ENCODE measurements around the gene REV3L.
"Not testable (repeated sequence)": the region's sequence is repeated elsewhere in the genome, so short reads cannot be mapped to it uniquely, and the experiment has no call there.

Gene REV3L

DNA sequence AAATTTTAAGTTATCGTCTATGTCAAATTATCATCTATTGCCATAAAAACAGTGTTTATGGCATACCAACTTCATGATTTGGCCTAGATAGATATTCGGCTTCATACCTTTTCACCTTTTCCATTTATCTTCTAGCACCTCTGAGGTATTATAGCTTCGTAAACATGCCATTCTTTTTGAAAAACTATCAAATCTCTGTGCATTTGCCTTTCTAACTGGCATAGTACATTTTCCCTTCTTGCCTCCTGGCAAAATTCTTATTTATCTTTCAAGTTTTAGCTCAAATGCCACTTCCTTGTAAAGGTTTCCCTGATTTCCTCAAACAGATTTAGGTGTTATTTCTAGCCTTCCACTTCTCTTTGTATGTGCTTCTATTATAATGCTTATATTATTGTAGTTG, 7.0 kb upstream of the REV3L start:
- no peak for FAIRE-seq

DNA sequence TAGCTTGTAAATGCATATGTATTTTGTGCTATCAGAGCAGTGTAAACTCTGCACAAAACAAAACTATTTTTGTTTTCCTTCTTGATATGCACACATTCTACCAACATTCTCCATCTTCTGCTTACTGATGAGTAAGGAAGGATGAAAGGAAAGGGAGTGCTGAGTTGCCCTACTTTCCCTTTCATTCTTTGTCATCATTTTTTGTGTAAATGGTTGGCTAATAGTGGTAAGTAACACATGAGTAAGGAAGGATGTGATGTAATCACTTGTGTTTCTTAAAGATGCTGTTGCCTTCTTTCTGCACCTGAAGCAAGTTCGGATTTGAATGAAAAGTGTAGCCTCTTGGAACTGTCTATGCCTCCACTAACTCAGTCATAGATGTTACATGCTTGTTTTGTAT, 4.6 kb upstream of the REV3L start:
- no peak for FAIRE-seq

DNA sequence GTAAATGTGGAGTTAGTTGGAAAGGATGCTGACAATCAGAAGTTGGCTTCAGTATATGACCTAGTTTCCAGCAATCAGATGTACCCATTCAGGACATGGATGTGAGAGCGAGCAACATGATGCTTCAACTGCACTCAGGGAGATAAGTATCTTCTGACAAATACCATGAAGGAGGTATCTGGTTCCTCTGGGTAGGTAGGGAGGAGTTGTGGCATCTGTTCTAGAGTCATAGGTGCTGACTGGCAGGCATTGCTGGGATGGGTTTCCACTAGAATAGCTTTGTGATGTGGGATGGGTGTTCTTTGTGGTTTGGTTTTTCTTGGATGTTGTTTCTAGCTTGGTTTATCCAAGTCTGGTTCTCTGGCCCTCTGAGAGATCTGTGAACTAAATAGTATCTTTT, 3.9 kb upstream of the REV3L start:
- FAIRE-seq, result no peak

DNA sequence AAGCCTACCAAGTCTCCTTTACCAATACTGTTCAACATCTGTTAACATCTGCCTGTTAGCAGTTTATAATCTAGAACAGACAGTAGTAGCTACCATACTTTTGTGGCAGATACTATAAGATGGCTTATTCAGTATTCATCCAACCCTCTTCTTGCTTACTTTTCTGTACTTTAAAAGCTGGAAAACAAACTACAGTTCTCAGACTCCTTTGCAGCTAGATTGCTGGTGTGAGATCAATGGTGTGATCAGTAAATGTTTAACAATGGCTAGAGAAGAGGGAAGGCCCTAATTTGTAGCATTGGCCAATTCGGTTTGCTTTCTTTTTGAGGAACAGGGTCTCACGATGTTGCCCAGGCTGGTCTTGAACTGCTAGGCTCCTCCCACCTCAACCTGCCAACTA, 3.5 kb upstream of the REV3L start:
- no peak for FAIRE-seq

DNA sequence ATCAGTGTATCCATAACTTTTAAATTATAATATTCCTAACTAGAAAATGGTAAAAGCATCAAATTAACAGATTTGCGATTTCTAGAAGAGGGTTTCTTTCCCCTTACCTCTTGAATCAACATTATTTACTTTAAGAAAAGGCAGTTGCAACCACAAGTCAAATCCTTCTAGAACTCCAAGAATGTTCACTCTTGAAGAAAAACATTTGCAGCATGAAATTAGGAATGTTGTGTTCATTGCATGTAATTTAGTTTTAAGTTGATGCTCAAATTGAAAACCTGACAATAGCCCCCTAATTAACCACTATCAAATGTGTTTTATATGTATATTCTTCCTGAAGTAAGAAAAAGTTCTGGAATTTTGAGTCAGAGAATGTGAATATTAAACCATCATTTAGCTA, 2.3 kb upstream of the REV3L start:
- FAIRE-seq, result peak; percentile 3

DNA sequence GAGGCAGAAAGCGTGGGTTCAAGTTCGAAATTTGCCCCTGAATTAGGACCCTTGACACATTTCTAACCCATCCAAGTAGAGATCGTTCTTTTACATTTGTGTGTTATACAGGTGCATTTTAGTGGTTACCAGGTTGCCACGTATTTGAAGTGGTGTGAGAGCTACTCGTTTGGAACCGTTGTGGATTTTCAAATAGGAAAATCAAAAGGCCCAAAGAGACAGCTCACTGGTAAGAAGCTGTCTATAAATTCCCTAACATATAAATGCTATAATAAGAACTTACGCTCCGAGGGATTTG, 1.6 kb upstream of the REV3L start:
- FAIRE-seq, result peak; percentile 37

DNA sequence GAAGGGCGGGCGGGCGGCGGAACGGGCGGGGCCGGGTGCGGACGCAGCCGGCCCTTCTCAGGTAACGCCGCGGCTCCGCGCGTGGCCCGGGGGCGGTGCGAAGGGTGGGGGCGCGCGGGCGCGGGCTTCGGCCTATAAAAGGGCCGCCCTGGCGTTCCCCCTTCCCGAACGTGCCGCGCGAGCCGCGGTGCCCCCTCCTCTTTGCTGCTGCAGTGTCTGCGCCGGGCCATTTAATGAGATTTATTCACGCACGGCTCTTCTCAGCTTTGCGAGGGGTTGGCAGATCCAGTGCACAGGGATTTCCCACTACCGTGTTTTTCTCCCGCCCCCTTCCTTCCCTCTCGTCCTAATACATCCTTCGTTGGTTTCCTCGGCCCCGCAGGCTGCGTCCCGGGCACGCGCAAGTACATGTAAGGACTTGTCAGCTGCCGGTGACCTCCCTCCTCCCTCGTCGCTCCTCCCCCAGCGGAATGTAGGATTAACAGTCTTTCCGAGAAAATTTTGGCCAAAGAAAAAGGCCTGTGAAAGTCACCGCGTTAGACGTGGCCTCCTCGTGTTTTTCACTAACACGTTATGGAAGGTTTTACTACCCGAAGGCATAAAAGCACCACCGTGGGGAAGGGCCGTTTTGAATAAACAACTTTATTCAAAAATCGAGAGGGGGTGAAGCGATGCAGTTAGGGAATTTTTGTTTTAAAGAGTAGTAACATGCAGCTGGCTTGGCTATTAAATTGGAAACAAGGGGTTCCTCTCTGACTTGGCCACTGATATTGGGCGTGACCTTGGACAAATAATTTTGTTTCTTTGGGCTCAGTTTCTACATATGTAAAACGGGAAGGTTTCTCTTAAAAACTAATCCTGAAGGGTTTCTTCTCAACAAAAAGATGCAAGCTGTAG, 966 bp upstream of the REV3L start:
- FAIRE-seq, result peak; percentile 97

DNA sequence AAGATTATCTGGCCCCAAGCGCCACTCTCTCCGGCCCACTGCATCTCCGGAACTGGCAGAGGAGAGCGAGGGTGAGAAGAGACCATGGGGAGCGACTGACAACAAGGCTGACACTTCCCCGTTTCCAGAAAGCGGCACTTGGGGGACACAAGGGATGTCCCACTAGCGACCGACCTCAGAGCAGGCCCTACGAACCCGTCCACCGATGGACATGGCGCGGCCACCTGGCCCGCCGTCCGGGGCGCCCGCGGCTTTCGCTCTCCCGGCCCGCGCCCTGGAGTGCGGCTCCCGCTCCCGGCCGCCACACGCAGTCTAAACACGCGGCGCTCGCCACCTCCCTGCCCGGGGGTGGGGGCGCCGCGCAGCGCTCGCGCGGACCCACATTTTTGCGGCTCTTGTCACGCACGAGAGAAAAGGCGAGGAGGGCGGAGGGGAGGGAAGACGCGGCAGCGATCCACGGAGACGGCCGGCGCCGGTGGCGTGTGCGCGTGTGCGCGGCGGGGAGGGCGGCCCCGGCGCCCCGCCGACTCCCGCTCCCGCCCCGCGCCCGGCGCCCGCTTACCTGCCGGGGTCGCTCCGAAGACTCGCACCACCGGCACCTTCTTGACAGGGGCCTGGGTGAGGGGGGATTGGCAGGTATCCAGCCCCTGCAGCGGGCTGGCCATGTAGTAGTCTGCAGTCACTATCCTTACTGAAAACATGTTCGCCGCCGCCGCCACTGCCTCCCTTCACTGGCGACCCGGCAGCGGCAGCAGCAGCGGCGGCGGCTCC, 645 bp downstream of the REV3L start:
- no peak for FAIRE-seq

DNA sequence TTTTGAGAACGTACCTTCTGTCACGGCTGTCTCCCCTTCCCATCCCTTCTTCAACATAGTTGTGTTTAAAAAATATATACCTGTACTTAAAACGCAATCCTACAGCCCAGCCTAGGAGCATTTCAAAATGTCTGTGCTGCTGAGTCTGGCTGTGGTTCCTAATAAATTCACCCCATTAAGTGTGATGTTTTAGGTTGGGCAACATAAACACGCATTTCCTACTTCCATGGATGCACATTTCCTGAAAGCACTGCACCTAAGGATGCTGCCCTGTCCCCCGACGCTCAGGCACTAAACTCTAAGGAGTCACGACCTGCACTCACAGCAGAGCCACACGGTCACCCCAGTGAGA, 1.2 kb downstream of the REV3L start:
- no peak for FAIRE-seq

DNA sequence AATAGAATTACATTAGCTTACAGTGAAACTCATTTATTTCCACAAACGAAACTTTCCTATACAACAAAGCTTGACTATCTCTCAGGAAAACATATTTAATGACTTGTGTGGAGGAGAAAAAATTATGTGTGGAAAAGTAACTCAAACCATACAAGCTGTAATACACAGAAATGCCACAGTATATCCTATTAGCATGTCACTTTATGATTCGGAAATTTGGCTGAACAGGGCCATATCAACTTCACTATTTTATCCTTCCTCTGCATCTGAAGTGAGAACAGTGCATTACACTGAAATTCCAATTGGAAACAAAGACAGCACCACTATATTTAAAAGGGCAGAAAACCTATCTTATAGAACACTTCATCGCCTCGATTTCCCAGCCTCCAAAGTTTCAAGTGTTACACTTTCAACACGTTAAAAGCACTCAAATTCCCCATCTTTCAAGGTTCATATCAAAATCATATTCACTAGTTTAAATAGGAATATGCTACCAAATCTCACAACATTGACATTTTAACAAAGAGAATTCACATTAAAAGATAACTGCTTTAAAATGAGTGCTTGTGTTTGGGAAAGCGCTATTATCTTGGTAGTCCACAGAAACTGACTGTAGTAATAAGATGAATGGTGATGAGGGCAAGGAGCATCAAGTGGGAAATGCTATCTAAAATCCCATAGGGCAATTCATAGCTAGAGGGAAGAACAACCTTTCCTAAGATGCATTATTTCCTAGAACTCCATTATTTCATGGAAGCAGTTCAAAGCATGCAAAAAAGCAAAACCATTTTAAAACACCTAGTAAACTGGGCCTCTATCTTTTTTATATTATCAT, 1.8 kb downstream of the REV3L start:
- FAIRE-seq, result peak; percentile 47

DNA sequence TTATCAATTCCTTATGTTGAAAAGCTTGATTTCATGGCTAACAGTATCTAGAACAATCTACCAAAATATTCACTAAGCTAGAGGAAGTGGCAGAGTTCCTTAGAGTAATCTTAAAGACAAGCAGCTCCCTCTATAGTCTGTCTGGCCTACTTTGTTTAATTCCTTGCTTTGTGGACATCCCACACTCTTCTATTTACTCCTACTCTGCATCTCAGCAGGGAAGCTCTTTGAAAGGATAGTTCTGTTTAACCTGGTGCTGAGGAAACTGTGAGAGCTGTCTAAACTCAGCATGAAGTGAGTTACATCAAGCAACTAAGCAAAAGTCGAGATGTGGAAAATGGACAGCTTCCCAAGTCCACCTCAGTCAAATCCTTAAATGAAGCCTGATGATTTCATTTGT, 4.3 kb downstream of the REV3L start:
- peak; percentile 83 for FAIRE-seq

DNA sequence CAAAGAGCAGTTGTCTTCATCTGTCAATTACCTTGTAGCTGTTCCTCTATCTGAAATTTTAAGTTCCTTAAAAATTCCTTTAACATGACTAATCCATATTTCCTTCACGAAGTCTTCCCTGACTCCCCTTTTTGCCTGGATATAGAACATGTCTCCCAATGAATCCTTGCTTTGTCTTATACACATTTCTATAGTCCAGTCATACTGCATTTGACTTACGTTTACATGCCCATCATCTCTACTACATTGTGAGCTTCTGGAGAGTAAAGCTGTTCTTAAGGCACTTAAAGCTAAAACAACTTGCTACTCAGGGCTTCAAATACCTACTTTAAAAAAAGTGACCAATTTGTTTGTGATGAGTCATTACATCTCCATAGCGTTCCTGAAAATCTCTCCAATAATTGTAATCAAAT, 4.9 kb downstream of the REV3L start:
- FAIRE-seq, result no peak

DNA sequence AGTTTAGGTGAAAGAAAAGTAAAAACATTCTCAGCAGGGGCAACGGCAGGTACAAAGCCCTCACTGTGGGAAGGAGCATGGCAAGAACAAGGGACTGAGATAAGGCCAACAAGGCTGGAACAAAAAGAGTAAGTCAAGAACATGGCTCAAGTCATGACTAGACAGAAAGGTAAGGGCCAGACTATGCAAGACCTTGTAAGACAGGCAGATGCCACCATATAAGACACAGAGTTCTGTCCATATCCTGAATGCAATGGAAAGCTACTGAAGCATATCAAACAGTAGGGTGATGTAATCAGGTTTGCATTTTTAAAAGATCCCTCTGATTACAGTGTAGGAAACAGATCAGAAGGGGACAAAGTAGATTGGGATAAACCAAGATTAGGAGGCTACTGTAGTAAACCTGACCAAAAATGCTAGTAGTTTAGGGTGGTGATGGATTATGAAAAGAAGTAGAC, 5.5 kb downstream of the REV3L start:
- no peak for FAIRE-seq

DNA sequence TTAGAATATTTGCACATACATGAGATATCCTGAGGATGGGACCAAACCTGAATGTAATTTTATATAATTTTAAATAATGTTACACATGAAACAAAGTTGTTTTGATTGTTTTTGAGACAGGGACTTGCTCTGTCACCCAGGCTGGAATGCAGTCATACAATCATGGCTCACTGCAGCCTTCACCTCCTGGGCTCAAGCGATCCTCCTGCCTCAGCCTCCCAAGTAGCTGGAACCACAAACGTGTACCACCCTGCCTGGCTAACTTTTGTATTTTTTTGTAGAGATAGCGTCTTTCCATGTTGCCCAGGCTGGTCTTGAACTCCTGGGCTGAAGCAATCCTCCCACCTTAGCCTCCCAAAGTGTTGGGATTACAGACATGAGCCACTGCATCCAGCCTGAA, 7.0 kb downstream of the REV3L start:
- FAIRE-seq, result not testable (repeated sequence)

DNA sequence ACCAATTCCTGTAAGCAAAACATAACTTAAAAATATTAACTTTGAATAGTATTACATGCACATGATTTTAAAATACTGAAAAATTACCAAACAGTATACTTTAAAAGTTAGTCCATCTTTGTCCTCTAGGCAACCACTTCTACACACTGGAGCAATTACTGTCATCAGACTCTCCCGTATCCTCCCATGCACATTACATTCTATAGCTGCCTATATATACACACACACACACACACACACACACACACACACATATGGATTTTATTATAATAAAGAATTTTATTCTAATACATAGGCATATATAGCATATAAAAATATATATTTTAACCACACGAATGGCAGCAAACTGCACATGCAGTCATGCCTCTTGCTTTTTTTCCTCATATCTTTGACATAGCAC, 8.2 kb downstream of the REV3L start:
- no peak for FAIRE-seq

DNA sequence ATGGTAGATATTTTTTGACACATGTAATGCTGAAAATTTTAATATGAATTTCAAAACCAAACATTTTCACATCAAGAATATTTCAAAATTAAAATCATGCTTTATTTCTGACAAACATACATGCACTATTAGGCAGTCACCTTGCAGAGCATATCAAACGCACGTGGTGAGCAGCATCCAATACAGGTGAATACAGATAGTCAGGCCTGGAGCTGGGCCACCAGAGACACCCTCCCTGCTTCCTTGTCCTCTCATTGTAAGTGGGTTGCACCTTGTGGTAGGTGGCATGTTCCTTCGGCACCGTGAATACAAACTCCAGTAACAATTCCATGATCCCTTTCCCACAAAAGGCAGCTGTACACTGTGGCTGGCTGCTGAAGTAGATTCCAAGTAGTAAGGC, 8.9 kb downstream of the REV3L start:
- no peak for FAIRE-seq

DNA sequence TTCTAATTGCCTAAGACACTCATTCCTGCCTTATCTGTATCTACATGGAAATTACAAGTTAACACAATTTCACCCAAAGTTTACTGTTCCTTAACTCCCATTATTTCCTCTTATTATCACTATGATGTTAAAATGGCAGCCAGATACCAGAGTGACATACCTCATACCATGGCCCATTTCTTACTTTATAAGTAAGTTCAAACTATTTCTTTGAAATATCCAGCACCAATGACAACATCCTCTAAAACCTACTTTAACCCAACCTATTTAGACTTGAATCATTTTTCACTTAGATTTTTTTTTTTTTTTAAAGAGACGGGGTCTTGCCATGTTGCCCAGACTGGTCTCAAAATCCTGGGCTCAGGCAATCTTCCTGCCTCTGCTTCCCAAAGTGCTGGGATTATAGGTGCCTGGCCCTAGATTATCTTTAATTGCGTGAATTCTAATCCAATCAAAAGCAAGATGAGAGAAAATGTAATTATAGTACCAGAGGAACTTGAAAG, 10.0 kb downstream of the REV3L start:
- FAIRE-seq, result no peak

DNA sequence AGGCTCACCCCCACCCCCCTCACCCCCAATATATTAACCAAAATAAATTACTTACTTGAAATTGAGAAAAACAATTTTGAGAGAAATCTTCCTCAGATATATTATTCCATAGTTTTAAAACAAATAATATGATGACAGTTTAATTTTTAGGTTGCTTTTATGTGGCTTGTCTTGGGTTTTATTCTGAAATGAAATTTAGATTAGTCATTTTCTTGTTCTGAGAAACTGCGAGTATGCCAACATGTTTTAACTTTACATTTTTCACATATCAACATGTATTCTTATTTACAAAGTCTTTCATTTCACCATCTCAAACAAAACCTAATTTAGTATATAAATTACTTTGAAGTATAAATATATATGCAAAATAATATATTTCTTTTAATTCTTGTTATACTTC, 11.1 kb downstream of the REV3L start:
- peak; percentile 39 for FAIRE-seq

DNA sequence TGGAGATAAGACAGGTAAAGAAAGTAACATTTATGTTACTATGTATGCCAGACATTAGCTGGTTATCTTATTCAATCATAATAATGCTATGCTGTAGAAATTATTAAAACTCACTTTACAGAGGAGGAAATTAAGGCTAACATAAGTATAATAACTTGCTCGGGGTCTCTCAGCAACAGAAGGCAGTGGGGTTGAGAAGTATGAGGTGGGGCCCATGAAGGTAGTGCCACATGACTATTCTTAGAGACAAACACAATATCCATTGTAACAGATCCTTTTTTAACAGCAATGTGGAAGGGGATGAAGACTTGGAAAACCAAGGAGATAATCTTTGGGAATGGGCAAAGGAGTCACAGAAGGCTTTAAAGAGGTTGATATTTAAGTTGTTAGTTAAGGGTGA, 11.5 kb downstream of the REV3L start:
- no peak for FAIRE-seq

DNA sequence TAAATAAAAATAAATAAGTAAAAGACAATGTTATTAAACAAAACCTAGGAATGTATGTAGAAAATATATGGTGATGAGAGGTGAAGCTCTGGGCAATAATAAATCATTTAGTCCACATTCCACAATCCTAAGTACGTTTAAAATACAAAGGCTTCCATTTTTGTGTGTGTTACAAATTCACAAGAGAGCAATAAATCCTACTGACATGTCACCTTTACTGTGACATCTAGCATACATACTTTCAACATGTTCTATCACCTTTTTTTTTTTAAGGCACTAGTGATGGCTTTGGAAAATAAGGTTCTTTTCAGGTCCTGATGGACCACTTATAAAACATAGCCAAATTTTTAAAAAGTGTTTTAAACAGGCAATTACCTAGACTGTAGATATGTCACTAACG, 12.0 kb downstream of the REV3L start:
- FAIRE-seq, result no peak

DNA sequence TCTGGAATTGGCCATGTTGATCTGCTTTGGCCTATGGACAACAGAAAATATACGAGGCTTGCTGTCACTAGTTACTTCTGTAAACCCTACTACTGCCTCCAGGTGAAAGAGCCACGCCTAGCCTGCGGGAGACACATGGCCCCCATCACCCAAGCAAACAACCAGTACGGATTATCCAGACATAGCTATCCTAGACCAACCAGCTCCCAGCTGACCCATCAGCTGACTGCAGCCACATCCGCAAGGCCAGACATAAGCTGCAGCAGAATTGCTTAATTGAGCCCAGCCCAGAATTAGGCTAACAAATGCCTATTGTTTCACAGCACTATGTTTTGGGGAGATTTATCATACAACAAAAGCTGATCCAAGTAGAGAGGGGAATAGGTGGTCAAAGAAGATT, 13.5 kb downstream of the REV3L start:
- FAIRE-seq, result no peak

DNA sequence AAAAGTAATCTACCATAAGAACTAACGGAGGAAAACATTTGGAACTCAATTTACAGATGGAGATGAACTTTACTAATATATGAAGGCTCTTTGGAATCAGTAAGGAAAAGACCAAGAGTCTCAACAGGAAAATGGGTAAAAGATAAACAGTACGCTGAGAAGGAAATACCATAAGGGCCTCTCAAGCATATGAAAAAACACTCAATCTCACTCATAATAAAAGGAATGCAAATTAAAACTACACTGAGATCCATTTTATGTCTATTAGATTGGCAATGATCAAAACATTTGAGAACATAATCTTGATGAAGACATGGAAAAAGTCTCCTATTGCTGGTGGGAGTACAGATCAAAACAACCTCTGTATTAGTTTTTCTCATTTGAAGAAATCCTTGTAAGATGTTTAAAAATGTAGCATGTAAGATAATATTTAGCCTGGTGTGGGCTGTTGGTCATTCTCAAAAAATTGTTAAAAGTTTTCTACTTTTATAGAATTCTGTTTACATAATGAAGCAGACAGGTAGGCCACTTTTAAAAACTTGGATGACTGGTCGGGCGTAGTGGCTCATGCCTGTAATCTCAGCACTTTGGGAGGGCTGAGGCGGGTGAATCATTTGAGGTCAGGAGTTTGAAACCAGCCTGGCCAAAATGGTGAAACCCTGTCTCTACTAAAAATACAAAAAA, 14.5 kb downstream of the REV3L start:
- no peak for FAIRE-seq

DNA sequence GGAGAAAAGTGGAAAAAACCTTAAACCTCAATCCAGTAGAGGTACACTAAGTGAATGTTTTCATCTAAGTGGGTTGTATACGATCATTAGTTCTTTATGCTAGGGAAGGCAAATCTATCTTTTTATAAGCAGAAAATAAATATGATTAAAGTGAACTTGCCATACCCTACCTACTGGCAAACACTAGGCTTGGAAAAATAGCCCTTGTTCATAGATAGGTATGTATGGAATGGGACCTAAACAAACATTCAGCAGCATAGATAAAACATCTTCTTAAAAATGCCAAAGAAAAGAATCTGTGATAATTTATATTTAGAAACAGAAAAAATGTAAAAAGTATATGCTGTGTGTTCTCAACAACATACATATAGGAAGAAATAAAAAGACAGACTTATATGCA, 18.8 kb downstream of the REV3L start:
- no peak for FAIRE-seq
